ENCODE results near the gene TAP2.
A peak's percentile ranks its signal among the peaks of the same experiment; 100 is the strongest.
"Not testable (repeated sequence)": the region's sequence is repeated elsewhere in the genome, so short reads cannot be mapped to it uniquely, and the experiment has no call there.

Gene TAP2

DNA sequence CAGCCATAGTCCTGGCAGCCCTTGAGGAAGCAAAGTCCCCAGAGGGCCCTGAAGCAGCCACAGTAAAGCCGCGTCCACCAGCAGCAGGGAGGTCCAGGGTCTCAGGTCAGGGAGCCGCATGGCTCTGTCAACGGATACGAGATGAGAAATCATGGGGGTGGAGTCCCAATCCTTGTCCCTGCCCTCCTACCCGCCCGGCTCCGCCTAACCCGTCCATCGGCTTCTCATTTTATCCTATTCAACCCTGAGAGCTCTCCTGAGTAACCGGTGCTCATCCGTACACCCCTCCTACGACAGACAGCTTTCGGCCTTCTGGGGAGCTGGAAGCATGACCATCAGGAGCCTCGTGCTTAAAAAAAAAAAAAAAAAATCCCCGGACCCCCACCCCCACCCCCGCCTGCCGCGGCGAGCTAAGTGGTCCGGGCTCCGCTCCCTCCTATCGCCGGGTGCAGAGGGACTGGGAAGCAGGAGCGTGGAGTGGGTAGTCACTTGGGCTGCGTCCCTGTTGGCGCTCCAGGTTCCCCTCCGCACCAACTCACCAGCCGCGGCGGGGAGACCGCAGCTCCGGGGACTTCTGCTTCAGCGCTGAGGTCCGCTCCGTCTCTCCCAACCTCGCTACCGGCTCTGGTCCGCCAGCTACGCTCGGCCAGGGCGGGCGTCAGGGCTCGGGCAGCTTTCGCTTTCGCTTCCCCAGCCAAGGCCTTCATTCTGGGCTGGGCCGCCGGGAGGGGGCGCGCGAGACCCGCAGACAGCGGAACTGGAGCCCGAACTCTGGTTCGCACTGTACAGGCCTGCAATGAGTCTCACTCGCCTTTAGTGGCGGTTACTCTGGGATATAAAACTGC, at the start of gene TAP2:
TSS of gene TAP2 (minus strand) at position 626 of the 845 bp plus-strand sequence. CDS start at position 120, 506 bp downstream.
- DNase-seq (ENCODE audit: low read depth): peak; percentile 98

DNA sequence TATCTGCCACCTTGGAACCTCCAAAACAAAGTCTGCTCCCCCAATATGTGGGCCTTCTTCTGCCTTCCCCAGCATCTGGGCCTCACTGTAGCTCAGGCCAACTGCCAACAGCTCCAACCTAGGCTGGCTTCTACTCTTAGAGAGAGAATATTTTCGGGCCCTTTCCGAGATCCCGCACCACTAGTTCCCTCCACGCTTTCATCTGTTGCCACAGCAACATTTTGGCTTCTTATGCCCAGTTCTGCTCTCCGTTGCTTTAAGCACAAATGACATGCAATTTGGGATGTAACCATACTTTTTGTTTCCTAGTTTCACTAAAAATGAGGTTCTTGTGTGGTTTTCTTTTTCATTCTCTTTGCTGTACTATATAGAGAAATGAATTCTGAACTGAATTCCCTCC, 49.1 kb upstream of the TAP2 start:
- no peak for DNase-seq (ENCODE audit: low read depth)

DNA sequence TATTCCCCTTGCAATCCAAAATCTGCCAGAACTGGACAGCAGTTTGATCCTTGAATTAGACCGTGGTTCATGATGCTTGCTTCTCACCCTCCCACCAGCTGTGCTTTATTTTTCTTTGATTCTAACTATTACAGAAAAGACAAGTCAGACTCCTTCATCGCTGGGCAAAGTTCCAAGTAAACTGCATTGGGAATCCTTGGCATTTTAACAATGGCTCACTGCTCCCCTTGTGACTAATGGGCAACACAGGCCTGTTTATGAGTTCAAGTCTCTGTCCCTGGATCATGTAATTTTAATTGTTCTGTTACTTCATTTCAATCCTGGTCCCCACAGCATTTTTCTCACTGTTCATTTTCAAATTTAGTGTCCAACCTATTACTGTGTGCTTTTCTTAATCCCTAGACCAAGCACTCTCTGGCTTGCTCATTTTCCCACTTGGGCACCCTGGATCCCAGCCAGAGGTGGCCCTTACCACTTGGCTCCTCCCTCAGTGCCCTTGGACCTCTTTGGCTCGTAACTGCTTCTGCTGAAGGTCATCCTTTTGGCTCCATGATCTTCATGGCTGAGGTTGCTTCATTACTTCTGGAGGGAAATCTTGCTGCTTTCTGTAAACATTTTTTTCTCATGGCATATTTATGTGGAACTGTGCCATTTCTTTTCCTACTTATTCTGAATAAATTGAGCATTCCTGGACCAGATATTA, 48.3 kb upstream of the TAP2 start:
- no peak for DNase-seq (ENCODE audit: low read depth)

DNA sequence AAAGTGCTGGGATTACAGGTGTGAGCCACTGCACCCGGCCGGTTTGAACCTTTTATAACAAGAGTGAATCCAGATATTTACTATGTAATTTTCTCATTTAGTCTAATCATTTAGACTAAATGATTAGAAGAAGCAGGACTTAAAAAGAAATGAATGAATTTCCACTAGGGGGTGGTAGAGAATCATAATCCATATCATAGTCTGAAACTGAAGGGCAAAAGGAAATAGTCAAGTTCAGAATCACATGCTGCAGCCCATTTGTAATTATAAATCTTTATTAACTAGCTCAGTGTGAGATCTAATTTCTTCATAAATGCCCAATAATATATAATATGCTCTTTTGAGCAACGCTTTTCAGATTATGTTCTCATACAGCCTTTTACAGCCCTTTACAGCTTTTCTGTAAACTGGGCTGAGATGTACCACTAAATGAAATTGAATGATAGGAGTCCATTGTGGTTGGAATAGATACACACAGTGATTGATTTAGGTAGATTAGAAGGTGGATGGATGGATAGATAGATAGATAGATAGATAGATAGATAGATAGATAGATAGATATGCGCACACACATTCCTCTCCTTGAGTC, 47.3 kb upstream of the TAP2 start:
- no peak for DNase-seq (ENCODE audit: low read depth)

DNA sequence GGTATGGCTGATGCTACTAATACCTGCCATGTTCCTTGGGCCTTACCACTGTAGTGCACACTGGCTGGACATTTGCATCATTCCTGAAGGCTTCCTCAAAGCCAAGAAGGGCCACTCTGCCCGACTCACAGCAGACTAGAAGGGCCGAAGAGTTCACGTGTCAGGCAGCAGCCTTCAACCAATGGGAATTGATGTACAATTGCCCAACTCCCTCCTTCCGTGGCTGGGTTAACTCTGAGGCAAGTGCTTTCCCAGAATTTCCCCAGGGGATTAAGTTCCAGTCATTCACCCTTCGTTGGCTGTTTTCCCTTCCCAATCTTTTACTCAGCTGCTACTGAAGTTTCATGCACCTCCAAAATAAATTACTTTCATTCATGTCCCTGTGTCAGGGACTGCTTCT, 45.2 kb upstream of the TAP2 start:
- no peak for DNase-seq (ENCODE audit: low read depth)

DNA sequence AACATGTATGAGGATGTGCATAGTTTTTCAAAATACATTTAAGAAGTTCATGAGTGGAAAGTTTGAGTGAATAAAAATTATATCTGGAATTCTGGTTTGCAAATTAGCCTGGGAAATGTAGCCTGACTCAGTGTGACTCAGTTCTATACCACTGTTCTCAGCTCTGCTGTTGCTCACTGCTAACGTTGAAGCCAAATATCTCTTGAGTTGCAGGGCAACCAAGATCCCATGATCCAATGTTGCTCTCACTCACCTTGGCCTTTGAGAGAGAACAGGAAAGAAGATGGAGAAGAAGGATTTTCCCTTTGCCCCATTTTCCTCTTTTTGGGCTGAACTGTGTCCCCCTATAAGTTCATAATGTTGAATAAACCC, 44.3 kb upstream of the TAP2 start:
- no peak for DNase-seq (ENCODE audit: low read depth)

DNA sequence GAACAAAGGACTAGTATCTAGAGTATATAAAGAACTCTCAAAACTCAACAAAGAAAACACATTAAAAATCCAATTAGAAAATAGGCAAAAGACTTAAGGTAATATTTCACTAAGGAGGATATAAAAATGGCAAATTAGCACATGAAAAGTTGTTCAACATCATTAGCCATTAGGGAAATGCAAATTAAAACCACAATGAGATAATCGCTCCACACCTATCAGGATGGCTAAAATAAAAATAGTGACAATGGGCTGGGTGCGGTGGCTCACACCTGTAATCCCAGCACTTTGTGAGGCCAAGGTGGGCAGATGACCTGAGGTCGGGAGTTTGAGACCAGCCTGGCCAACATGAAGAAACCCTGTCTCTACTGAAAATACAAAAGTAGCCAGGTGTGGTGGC, 42.4 kb upstream of the TAP2 start:
- DNase-seq (ENCODE audit: low read depth): not testable (repeated sequence)

DNA sequence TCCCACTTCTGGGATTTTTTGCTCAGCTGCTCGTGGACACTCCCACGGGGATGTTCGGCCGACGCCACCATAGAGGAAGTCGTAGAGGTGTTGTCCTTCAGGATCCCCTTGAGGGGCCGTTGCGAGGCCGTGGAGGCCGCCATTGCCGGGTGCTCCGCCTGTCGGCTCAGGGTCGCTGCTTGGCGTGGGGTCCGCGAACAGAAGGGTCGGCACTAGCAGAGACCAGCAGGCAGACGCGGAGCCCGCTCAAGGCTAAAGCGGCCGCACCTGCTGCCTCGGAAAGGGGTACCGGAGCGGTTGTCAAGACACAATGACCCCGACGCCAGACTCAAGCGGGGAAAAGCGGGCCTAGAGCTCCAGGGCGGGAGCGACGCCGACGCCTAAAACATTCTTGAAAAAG, 41.2 kb upstream of the TAP2 start:
- DNase-seq (ENCODE audit: low read depth): no peak

DNA sequence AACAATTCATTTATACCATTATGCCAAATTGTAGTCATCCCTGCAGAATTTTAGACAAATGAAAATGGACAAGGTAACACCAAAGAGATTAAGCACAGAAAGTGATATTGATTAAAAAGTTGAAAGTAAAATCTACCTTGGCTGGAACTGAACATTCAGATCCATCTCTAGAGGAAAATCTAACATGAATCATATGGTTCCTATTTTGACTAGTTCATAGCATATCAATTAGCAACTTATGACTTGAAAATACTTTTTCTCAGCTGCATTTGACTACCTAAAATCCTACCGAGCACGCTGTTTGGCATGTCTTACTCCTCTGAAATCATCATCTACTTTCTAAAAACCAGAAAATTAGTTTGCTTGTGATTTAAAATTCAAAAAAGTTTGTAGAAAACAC, 38.1 kb upstream of the TAP2 start:
- no peak for DNase-seq (ENCODE audit: low read depth)

DNA sequence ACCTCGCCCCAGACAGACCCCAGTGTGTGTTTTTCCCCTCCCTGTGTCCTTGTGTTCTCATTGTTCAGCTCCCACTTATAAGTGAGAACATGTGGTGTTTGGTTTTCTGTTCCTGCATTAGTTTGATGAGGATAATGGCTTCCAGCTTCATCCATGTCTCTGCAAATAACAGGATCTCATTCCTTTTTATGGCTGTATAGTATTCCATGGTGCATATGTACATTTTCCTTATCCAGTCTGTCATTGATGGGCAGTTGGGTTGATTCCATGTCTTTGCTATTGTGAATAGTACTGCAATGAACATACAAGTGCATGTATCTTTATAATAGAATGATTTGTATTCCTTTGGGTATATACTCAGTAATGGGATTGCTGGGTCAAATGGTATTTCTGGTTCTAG, 35.4 kb upstream of the TAP2 start:
- not testable (repeated sequence) for DNase-seq (ENCODE audit: low read depth)

DNA sequence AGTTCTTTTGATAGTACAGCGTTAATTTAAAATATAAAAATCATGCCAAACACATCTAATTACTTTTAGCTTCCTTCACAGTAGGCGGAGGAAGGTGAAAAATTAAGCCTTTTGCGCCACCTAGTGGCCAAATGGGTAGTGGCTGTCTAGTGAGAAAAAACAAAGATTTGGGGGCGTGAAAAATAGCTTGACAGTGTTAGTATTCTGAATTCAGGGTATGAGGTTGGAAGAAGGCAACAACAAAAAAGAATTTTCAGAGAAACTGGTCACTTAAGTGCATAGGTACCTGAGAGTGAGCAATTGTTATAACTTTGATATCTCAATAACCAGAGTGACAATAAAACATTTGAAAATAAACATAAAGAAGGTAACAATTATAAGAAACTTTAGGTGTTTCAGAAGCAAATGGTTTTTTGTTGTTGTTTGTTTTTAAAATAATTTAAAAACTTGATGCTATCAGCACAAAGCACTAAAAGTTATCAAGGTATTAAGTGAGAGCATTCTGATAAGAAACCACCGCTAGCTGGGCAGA, 29.8 kb upstream of the TAP2 start:
- peak; percentile 80 for DNase-seq (ENCODE audit: low read depth)

DNA sequence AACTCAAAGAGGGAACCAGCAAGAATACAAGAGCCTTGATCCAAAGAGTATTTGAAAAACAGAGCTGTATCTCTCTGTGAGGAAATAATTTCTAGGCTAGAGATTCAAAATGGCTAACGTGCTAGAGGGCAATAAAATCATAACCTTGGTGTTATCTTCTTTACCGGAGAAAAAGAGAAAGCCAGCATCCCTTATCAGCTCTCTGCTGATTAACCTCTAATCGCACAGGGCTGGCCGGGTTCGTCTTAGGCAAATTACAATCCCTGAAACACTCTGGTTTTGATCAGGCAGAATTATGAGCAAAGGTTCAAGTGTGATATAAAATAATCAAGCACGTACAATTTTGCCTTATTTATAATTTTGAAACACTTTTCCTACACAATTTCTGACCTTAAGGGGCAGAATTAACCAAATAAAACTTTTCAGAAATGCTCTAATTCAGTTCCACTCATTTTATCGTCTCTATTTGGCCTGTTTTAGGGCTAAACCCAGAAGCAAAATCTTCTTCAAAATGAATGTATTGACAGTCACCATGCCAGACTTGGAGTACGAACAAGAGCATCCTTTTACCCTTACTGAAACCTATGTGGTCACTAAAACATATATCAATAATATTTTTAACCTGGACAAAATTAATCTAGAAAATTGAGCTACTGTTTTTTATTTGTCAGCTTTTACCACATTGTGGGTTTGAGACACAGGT, 29.2 kb upstream of the TAP2 start:
- no peak for DNase-seq (ENCODE audit: low read depth)

DNA sequence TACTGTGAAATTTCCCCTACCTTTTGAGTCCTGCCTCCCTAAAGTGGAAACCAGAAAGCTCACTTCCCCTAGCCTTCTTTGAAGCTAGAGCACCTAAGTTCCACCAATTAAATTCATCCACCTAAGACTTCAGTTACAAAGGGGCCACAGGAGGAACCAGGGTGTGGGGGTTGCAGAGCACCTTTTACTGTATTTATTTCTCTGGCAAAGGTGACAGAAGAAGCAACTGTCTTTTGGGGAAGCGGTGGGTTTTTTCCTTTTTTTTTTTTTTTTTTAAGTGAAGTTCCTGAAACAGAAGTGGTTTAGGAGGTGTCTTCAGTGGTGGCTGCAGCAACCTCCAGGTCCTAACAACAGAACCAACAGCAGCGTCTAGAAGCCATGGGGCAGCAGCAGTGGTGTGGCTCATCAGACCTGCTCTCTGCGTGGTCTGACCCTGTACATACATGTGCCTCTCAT, 28.5 kb upstream of the TAP2 start:
- DNase-seq (ENCODE audit: low read depth): no peak

DNA sequence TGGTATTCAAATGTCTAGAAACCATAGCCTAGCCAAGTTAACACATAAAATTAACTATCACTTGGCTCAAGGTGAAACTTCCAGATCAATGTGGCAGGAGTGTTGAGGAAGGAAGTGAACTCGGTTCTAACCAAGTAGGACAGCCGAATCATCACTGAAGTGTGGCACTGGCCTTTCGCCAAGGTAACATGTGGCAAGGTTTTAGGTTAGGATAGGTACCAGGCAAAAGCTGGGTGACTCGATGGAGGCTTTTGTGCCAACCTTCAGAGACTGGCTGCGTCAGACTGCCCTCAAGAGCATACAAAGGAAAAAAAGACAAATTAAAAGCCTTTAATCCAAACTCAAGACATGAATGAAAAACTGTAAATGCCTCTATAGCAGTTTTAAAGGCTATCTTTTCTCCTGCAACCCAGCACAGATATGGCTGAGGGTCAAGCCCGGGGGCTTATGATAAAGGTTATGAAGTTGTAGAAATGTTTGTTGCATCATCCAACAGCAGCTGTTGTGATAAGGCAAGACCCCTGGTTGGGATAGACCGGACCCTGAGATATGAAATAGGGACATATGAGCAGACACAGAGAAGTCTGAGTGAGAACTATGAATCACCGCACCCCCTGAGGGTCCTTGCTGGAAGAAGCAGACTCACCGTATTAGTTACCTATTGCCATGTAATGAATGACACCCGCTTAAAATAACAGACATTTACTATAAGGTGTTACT, 27.3 kb upstream of the TAP2 start:
- no peak for DNase-seq (ENCODE audit: low read depth)

DNA sequence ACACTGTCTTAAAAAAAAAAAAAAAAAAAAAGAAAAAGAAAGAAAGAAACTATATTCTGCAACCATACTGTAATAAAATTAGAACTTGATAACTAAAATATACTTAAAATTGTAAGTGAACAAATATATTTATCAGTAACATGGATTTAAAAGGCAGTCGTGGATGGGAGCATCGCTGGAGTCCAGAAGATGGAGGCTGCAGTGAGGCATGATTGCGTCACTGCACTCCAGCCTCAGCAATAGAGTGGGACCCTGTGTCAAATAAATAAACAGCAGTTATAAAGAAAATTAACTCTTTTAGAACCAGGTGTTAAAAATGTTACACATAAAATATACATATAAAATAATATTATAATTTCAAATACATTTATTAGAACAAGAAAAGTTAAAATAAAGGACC, 24.2 kb upstream of the TAP2 start:
- no peak for DNase-seq (ENCODE audit: low read depth)

DNA sequence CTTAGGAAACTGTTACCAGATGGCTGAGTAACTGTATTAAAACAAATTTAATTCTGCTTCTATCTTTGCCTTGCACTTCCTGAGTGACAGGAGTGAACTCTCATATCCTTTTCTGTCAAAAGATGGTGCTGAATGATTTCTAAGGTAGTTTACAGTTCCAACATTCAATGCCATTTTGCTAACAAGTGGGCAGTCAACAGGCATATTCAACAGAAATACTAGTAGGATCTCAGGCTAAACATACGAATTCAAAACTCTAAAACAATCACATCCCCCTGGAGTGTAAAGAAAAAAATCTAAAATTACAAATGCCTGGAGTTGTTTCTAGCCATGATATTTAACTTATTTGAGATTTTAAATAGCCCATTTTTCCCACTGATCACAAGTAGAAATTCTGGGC, 22.1 kb upstream of the TAP2 start:
- DNase-seq (ENCODE audit: low read depth): no peak

DNA sequence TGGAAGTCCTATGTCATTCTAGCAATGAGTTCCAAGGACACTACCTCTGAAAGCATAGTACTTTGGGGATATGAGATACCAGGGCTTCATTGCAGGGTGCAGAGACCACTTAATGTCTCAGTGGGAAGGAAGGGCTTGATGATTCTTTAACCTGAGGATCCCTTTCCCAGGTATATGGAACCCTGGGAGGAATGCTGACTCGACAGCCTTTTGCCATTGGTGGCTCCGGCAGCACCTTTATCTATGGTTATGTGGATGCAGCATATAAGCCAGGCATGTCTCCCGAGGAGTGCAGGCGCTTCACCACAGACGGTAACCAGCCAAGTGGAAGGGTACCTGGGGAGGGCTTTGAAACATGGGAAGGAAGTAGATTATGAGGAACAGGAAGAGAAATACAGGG, 19.7 kb upstream of the TAP2 start:
- no peak for DNase-seq (ENCODE audit: low read depth)

DNA sequence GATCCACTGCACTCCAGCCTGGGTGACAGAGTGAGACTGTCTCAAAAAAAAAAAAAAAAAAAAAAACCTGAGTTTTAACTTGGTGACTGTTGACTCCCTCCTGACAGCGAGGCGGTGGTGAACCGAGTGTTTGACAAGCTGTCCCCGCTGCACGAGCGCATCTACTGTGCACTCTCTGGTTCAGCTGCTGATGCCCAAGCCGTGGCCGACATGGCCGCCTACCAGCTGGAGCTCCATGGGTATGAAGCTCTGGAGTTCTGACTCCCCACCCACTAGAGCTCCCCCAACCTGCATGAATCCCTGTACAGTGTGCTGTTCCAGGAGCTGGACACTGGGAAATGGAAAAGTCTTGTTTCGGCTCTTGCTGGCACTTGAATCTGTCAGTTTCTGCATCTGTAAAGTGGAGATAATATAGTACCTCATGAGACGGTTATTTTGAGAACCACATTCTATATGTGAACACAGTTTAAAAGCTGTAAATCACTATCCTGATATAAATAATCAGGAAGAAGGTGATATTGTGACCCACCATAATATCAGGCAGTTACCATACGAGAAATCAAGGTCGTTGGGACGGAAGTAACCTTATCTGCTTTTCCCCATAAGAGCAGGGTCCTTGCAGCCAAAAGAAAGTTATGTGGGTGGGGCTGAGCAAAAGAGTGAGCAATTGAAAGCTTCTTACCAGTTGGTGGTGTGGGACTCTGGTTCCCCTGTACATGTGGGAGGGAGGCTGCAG, 18.8 kb upstream of the TAP2 start:
- DNase-seq (ENCODE audit: low read depth): no peak

DNA sequence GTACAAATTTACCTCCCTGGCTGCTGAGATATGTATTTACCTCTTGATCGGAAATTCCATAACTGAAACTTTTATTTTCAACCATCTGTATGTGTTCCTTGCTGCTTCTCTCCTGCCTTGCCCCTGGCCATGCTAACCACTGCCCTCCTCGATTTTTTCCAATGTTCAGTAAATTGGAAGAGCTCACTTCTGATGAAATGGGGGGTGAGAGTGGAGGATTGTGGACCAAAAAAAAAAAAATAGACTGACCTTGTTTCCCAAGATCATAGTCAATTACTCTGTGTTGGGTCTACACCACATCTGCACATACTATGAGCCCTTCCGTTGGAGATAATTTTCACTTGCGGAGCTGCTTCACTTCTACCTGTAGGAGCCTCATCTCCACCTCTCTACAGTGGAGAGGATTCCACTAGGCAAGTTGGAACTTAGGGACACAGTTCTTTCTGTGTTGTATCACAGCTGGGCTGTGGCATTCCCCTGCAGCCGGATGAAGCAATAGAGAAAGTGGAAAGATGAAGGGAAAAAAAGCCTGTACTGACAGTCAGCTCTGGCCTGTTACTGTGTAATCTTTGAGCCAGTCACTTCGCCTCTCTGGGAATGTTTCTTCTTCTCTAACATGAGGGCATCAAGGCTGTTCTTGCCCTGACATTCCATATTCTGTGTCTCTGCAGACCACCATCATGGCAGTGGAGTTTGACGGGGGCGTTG, 17.1 kb upstream of the TAP2 start:
- DNase-seq (ENCODE audit: low read depth): no peak
